ENCODE measurements around the gene B3GNT5.

Gene B3GNT5

DNA sequence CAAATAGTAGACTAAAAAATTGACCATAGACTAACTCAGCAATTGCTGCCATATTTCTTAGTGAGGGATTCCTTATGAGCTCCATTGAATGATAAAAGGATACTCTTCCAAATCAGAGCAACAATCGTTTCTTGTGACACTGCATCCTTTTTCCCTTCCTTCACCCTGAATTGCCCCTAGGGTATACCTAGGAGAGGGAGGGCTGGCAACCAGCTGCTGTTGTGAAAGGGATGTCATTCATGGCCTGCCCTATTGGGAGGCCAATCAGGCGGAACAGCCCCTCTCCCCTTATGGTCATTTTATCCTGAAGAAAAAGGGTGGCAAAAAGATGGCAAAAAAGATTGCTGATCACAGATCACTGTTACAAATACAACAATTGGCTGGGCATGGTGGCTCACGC, 26.3 kb downstream of the B3GNT5 start:
- Histone ChIP-seq H3K27me3 (ENCODE audit: insufficient read depth, poor library complexity, severe bottlenecking) (no peaks in the 10 kb centered on the region), H3K4me3 (replicated peaks; ENCODE audit: insufficient read depth, low read length) (no peak overlapping the region), H3K27ac (replicated peaks) (no peak overlapping the region)
- no peak for TF ChIP-seq POLR2AphosphoS5 (IDR thresholded peaks at IDR 0.05; ENCODE audit: low read depth)
- no peak for TF ChIP-seq REST (IDR thresholded peaks at IDR 0.05; ENCODE audit: insufficient replicate concordance, low read depth)
- TF ChIP-seq CTCF (IDR thresholded peaks at IDR 0.05; ENCODE audit: insufficient read depth, low read length): no peak
- TF ChIP-seq GABPA (IDR thresholded peaks at IDR 0.05; ENCODE audit: low read depth): no peak
- no peak for TF ChIP-seq SPI1 (IDR thresholded peaks at IDR 0.05; ENCODE audit: borderline replicate concordance, low read depth)
- no peak for DNase-seq (ENCODE audit: low read depth in 1 of 2, low spot score in 1 of 2)

DNA sequence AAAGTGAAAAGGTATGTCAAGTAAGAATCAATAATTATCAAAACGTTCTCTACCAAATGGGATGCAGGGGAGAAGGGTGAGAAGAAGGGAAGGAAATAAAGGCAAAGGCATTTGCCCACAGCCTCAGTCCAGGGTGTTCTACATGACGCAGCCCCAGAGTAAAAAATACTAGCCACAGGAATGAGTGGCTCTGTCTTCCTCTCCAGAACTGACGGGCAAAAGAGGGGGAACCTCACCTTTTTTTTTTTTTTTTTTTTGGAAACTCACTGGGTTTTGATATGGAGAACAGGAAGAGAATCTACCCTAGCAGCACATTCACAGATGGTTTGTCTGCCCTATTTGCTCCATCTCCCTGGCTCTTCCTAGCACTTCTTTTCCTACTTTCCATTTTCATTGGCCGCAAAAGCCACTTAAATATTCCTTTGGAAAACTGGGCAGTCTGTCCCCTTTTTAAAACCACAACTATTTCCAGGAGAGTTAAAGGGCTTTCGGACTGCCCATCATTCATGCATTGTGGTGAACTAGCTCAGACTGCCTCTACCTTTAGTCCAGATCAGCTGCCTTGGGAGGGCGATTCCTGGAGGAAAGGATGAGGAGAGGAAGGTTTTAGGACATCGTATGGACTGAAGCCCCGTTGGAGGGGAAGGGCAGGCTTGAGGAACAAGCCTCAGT, 28.2 kb downstream of the B3GNT5 start:
- Histone ChIP-seq H3K27ac (replicated peaks) (no peak overlapping the region), H3K27me3 (ENCODE audit: insufficient read depth, poor library complexity, severe bottlenecking) (no peaks in the 10 kb centered on the region), H3K4me3 (replicated peaks; ENCODE audit: insufficient read depth, low read length) (no peak overlapping the region)
- no peak for DNase-seq (ENCODE audit: low read depth in 1 of 2, low spot score in 1 of 2)
- TF ChIP-seq POLR2AphosphoS5 (IDR thresholded peaks at IDR 0.05; ENCODE audit: low read depth) (no peak), GABPA (IDR thresholded peaks at IDR 0.05; ENCODE audit: low read depth) (no peak), REST (IDR thresholded peaks at IDR 0.05; ENCODE audit: insufficient replicate concordance, low read depth) (no peak), SPI1 (IDR thresholded peaks at IDR 0.05; ENCODE audit: borderline replicate concordance, low read depth) (no peak), CTCF (IDR thresholded peaks at IDR 0.05; ENCODE audit: insufficient read depth, low read length) (no peak)

DNA sequence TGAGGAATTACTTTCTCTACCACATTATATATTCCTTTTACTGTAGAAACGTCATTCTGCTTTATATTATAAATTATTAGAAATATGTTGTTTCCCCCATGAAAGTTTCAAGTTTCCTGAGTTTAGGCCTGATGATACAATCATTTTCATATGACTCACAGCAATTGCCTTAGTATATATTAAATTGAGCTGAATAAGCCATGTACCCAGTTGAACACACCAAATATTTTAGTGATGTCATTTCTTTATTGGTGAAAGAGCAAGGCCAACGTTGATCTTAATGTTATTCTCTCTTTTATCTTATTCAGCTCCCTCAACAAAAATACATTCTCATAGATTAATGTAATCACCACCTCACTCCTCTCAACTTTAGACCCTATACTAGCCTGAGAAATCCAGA, 30.8 kb downstream of the B3GNT5 start:
- TF ChIP-seq SPI1 (IDR thresholded peaks at IDR 0.05; ENCODE audit: borderline replicate concordance, low read depth): no peak
- TF ChIP-seq REST (IDR thresholded peaks at IDR 0.05; ENCODE audit: insufficient replicate concordance, low read depth): no peak
- TF ChIP-seq GABPA (IDR thresholded peaks at IDR 0.05; ENCODE audit: low read depth): no peak
- no peak for TF ChIP-seq POLR2AphosphoS5 (IDR thresholded peaks at IDR 0.05; ENCODE audit: low read depth)
- no peak for TF ChIP-seq CTCF (IDR thresholded peaks at IDR 0.05; ENCODE audit: insufficient read depth, low read length)
- H3K27me3 ChIP-seq (ENCODE audit: insufficient read depth, poor library complexity, severe bottlenecking): no peaks in the 10 kb centered on the region
- no peak overlapping the region for H3K27ac ChIP-seq (replicated peaks)
- DNase-seq (ENCODE audit: low read depth in 1 of 2, low spot score in 1 of 2): no peak
- H3K4me3 ChIP-seq (replicated peaks; ENCODE audit: insufficient read depth, low read length): no peak overlapping the region

All from HL-60 (cell line).